DMS53 treated with DMSO at 0.1 percent for 48 hours (cell line): Measurements from ENCODE around the gene PDK4.
A peak's percentile ranks its signal among the peaks of the same experiment; 100 is the strongest.

Source experiments
- DNase-seq: peaks from one replicate; lab custom pipeline; 2025; ENCODE audit not compliant: unreplicated experiment; lab: John Stamatoyannopoulos, UW

Gene PDK4

DNA sequence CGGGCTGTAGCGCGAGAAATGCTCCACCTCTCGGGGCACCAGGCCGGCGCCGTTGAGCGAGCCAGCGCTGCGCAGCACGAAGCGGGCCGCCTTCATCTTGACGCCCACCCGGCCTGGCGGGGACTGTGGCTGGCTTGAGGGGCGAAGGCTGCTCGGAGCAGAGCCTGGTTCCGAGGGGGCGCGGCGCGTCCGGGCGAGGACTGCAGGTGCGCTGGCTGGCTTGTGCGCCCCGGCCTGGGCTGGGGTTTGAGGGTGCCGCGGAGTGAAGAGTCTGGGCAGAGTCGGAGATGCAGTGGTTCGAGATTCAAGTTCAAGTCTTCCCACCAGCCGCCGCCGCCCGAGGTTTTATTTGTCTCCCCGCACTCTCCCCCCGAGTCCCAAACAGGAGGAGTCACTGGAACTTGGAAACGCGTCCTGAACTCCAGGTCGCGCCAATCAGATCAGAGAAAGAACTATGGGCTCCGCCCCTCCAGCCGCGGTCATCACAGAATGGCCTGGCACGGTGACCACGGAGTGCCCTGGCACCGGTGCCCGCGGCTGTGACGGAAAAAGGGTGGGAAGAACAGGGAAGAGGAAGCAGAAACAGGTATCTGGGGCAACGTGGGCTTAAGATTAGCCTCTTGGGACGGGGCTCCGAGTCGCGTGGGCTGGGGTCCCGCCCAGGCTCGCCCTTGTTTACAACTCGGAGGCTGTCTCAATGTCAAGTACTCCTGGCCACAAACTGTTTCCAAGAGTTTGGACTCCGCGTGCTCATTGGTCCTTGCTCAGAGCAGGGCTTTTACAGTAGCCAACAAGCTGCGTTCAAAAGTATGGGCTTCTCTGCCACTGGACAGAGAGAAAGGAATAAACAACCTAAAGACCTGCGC, at the start of gene PDK4:
PDK4 (minus strand) TSS at position 319 of the 866 bp plus-strand sequence; CDS start at position 96, 223 bp downstream.
- peak; percentile 73 for DNase-seq

DNA sequence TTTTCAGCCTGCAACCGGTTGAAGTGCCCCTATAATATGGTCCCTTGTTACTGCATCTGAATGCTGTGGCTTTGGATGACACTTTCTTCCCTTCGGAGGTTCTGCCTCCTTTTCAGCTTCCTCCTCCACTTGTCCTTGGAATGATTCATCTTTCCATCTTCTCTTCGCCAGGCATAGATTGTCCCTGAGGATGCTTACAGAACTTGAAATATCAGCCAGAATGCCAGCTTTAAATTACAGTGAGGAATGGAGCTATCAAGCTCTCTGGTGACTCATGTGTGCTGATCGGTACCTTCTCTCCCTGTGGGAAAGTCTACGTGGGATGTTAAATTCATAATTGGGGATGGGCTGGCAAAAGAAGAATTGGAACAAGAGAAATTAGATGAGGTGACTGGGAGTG, 45.9 kb upstream of the PDK4 start:
- no peak for DNase-seq

DNA sequence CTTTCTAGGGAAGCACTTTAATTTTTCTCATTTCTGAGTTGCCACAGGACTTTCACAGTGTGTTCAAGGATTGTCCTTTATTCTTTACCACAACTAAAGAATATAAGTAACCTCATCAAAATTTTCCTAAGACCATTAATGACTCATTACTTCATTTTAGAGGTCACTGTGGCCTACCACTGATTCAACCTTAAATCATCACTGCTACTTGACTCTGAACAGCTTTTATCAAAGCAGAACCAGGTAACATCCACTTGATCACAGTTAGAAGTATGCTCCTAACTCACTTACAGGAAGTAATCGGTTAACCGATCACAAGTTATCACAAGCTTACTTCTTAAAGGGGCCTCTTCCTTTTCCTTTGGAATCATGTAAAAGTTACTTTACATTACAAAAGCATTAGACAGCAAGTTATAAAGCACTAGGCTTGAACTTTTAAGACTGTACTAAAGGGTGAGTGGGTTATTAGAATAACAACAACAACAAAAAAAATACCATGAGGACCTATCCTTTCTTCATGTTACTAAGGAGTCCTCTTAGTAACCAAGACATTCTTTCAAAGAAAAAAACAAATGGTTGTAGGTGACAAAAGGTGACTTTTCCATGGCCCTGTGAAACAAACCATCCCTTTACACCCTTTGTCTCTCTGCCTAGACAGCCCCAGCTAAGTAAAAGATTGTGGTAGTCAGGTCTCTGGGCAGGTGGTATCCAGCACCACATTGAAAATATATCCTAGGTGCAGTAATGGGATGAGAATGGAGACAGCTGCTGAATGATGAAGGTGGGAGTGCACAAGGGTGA, 40.0 kb upstream of the PDK4 start:
- DNase-seq = no peak

DNA sequence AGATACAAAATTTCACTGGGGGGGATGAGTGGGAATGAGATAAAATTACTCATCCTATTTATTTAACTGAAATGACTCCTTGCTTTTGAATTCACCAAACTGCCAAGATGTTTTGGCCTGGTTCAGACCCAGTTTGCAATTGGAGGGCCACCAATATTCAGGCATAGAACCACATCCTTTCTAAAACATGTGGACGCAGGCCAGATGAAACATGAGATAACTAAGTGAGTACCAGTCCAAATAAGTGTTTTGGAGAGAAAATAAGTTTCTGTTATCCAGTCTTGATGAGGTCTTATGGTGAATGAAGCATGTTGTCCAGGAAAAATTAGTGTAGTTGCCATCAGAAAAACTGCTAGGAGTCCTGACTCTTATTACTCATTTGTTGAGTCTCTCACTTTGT, 36.3 kb upstream of the PDK4 start:
- no peak for DNase-seq

DNA sequence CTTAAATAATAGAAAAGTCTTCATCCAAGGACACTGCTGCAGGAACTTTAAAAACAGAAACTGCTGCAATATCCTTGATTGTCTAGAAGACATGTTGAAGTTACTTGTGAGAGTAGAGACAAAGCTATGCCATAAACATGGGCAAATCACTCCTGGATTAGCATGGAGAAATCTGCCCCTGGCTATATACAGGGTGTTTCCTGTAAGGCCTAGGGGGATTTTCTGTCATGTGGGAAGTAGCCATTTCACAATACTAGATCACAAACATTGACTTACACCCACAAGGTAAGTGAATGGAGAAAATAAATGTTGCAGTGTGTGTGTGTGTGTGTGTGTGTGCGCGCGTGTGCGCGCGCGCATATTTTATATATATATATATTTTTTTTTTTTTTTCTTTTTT, 35.2 kb upstream of the PDK4 start:
- no peak for DNase-seq

DNA sequence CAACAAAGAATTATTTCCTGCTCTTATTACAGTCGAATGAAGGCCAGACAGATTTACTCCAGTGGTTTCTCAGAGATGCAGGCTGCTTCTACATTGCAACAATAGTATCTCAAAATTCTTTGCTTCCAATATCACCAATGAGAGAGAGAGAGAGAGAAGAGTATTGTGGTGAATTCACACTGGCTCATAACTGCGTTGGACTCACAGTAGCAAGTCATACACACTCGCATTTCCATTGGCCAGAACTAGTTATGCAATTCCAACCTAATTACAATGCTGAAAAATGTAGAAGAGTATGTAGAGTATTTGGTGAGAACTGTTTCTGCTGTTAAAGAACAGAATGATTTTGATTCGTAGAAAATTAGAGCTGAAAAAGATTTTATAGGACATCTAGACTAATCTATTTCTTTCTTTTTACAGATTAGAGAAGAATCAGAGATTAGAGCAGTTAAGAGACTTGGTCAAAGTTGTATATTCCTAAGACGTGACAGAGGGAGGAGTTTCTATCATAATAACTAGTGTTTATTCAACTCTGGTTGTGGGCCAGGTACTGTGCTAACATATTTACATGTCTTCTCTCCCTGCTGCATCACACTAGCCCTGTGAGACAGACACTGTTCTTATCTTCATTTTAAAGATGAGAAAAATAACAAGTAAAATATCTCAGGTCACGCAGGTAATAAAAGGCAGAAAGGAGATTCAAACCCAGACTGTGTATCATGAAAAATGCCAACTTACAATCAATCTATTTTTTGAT, 34.6 kb upstream of the PDK4 start:
- no peak for DNase-seq

DNA sequence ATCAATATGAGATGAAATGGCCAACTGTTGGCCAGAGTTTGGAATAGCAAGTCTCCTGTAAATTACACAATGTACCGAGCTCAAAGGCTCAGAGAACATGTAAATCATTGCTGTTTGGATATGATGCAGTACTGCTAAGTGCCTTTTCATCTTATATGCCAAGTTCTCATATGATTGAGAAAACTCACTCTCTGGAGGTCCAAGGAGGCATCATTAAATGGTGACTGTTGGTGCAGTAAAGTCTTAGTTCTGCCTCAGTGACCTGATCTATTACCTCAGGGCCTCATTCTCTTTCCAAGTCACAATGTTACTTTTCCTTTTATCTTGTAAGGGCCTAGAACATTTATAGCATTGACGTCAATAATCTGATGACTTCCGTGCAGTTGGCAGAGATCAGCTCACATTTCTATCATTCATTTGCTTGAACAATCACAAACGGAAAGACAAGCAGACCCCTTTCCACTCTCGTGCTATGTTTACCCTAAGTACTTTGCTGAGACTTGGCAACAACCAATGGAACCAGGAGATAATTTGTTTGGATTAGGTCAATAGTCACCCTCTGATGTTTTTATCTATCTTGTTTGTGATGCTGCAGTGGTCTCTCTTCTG, 32.6 kb upstream of the PDK4 start:
- DNase-seq = peak; percentile 90

DNA sequence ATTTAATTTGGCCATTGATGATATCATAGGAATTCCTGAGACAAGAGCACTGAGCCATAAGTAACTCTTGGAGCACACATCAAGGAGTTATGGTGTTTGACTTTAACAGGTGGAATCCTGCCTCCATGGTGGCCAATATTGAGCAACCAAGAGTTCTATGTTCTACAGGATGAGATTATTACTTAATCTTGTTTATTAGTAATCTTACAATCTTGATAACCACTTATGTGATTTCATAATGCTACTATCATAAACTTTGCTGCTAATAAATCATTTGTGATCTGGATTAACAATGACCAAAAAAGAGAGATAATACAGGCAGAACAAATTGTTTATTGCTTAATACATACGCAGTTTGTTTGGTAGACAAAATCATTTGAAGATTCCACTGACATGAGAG, 27.5 kb upstream of the PDK4 start:
- no peak for DNase-seq

DNA sequence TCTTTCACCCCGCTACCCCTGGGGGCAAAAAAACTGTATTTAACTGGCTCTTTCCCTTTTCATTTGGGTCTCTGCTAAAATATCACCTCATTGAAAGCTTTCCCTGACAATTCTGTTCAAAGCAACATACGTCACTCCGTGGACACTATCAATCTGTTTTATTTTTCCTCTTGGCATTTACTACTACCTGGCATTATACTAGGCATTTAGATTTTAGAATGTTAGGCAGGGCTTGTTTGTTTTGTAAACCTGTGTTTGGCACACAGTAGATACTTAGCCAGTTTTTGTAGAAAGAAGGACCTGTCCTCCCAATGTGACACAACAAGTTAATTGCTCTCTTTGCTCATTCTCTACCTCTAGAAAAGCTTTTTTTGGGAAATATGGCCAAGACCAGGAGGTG, 26.5 kb upstream of the PDK4 start:
- no peak for DNase-seq

DNA sequence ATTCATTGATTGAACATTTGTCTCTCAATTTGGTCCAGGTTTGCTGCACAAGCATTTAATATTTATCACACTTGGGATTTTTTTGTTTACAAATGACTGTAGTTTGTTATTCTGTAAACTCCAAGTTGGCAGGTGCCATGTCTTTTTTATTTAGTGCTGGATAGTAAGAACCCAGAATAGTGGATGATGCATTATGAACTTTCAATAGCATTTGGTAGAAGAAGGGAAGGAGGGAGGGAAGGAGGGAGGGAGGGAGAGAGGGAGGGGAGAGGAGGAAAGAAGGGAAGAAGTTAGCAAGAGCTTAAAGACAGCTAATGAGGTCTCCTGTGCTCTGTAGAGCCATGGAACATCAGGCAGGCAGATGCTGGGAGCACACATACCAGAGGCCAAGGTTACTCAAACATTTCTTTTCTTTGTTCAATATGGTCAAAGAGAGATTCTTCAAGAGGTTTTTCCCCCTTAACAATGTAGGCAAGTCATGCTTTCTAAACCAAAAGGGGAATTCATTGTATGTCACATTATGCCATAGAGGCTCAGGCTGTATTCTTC, 25.8 kb upstream of the PDK4 start:
- no peak for DNase-seq

DNA sequence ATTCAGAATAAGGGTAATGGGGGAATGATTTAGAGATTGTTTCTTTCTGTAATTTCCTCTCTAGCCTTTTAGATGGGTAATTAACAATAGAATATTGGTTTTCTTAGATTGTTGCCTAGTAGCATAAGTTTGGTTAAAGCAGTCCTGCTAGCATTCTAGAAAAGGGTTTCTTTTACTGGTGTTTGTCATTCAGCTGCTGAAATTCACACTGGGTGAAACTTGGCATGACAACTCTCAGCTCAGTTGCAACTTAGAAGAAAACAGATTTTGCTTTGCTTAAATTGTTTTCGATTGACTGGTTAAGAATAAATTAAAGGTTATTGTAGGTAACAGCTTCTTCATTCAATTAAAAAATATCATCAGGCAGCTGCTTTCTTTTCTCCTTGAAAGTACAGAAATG, 25.1 kb upstream of the PDK4 start:
- no peak for DNase-seq

DNA sequence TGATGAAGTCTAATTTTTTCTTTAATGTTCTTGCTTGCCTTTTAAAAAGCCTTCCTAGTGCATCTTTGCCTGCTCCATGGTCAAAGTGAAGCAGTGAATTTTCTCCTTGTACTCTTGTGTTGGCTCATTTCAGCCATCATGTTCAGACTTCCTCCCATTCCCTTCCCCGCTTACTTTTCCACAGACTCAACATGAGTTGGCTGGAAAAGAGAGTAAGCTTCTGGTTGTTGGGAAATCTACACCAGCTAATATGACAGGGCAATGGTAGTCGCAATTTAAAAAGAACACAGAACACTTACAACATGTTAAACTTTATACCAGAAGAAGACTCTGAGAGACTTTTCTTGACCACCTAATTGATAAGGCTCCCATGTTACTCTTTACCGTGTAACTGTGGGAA, 24.3 kb upstream of the PDK4 start:
- DNase-seq = no peak

DNA sequence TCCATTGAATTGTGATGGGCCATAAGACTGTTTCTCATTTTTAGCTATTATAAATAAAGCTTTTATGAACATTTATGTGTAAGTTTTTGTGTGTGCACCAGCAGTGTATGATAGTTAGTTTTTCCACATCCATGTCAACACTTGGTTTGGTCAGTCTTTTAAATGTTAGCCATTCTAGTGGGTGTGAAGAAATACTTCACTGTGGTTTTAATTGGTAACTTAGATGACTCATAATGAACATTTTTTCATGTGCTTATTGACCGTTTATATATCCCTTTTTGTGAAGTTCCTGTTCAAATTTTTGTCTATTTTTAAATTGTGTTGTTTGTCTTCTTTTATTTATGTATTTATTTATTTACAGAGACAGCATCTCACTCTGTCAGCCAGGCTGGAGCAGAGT, 23.6 kb upstream of the PDK4 start:
- no peak for DNase-seq

DNA sequence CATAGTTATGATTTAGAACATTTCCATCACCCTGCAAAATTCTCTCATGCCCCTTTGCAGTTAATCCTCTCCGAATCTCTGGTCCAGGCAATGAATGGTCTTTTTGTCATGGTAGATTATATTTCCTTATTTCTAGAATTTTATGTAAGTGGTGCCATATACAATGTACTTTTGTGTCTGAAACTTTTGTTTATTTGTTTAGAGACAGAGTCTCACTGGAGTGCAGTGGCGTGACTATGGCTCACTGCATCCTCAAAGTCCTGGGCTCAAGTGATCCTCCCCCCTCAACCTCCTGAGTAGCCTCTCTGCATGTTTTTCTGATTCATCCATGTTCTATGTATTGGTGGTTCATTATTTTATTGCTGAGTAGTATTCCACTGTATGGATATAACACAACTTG, 23.2 kb upstream of the PDK4 start:
- no peak for DNase-seq

DNA sequence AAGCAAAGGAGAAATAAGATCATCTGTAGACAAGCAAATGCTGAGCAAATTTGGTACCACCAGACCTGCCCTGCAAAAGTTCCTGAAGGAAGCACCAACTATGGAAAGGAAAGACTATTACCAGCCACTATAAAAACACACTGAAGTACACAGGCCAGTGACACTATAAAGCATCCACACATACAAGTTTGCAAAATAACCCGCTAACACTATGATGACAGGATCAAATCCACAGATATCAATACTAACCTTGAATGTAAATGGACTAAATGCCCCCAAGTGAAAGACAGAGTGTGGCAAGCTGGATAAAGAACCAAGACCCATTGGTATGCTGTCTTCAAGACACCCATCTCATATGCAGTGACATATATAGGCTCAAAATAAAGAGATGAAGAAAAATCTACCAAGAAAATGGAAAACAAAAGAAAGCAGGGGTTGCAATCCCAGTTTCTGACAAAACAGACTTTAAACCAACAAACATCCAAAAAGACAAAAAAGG, 18.2 kb upstream of the PDK4 start:
- DNase-seq = no peak

DNA sequence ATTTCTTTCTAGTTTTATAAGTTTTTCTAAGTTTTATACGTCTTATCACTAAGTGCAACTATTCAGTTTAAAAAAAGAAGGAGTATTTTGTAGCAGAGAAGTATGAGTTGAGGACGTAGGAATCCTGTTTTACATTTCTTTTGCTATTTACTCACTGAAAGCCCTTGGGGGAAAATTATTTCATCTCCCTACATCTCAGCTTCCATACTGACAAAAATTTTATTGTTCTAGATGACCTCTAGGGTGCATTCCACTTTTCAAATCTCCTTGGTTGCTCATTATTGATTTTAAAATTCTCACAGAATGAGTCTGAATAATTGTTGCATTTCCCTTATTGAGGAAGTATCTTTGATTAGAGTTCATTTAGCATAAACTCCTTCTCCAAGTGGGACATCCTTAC, 14.9 kb upstream of the PDK4 start:
- DNase-seq = no peak

DNA sequence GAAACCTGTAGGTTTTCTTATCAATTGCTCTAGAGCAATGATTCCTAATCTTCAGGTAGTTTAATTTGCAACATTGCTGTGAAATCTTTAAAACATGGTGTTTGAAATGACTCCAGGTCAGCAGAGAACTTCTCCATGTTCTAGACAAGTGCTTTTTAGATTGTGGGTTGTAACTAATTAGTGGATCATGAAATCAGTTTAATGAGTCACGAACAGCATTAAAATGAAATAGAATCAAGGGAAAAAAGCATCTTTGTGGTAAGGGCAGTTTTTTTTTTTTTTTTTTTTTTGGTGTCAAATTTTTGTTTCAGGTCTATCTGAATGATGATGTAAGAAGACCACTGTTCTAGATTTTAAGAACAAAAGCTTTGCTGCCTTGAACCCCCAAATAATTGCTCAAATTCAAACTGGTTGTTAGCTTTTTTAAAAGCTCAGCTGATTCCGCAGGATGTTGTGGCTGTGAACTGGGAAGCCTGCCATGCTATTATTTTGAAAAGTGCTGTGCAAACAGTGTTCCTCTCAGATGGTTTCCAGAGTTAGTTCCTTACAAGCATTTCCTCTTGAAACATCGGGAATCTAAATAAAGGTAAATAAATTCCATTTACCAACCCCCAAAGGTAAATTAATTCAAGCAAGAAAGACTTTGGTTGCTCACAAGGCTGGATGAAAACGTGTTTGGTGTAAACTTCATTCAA, 13.1 kb upstream of the PDK4 start:
- peak; percentile 91 for DNase-seq

DNA sequence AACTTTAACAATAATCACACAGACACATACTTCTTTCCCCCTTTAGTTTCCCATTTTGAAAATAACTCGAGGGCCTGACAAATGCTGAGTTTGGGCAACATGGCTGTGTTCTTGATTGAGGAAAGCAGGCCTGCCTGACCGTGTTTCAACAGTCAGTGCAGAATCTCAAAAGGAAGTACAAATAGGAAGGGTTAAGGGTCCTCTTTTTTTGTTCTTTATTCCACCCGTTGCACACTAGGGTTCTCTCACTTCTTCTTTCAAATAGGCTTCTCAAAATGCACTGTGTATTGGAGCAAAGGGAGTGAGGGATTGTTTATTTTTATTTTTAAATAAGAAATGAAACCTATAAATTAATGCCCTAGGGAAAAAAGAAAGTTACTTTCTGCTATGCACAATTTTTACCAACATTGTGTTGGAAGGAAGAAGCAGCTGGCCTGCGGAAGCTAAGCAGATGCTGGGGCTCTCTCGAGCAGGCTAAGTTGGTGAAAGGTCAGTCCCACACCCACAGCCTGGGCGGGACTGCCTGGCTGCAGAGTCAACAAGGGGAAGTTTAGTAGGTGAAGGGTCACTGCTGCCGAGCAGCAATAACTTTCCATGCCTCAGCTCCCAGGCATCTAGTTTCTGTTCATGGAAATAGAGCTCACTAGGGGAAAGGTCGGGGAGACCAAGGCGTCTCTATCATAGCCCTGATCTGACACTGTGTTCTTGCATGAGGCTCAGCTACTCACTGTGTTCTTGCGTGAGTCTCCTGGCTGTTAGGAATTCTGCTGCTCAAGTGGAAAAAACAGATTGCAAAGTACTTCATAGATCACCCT, 12.2 kb upstream of the PDK4 start:
- peak; percentile 89 for DNase-seq

DNA sequence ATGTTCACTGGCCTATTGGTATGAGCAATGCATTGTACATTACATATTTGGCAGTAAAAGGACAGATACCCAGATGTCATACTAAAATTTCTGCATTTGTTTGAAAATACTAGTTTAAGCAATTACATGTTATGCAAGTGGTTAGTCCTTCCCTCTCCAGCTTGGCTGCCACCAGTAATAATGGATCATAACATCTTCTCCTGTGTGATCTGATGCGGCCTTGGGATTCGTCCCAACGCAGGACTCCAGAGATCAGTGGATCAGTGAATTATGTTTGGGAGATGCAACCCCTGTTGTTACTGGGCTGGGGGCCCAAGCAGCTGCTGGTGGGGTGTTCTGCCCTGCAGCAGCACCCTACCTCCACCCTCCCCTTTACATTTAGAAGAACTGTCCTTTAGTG, 11.2 kb upstream of the PDK4 start:
- DNase-seq = no peak
